K562 (cell line): ENCODE measurements around the gene C1QTNF3. TPM values are rescaled to one million over a fixed set of nuclear protein-coding genes. Genes with fewer than 3 reads are reported as not detected.

Experiments used
- ATAC-seq: fragments of 200-7000 bp; cut with Tn5 transposase; 3 replicates; pipeline ENCODE4 v1.9.1; 2020; ENCODE audit warnings: moderate library complexity
- BruUV-seq: library from RNA; stranded (reverse); fragments of 400-500 nt; replicated peaks from 2 replicates; lab custom pipeline; 2021; lab: Mats Ljungman, UMichigan
- CTCF ChIA-PET: fragments of 300-600 bp; formaldehyde crosslinking; extraction: SDS; loops from one replicate; lab custom pipeline; 2021; ENCODE audit warnings: low intra/inter-chr PET ratio; lab: Yijun Ruan, JAX
- POLR2A ChIA-PET: fragments of 300-600, 350-650 bp; sonication (Branson Sonifier 250); formaldehyde crosslinking; extraction: SDS; loops from one replicate; lab custom pipeline; 2021; ENCODE audit warnings: antibody characterized with exemption, inconsistent platforms; lab: Yijun Ruan, JAX
- DNase-seq, 4 experiments: peaks; one replicate each; pipeline versions ENCODE4 v3.0.0 to v3.0.0-alpha.2; 2011 to 2018; ENCODE audit warnings: low spot score in 3 of 4, mixed read lengths in 3 of 4; ENCODE audit errors: extremely low read depth in 1 of 4
- FAIRE-seq: peaks from 2 replicates; lab custom pipeline; 2011; peaks lifted over from hg19 to GRCh38; lab: Jason Lieb, UNC
- H2AFZ ChIP-seq: 2 replicates; pipeline ENCODE4 v1.6.0; 2011; ENCODE audit warnings: low read depth, low read length, control low read depth, inconsistent platforms
- H3K27ac ChIP-seq: fragments of 200-600 bp; 3 replicates; pipeline ENCODE4 v1.8.0; 2011; ENCODE audit warnings: low read depth, mild to moderate bottlenecking, control low read depth, inconsistent platforms, low read length, moderate library complexity, mixed read lengths; ENCODE audit errors: extremely low read depth
- H3K27me3 ChIP-seq, 2 experiments: fragments of 300-600 bp in 1 of 2; 2 replicates in 1 of 2; 3 replicates in 1 of 2; pipeline versions ENCODE4 v1.6.0 to v1.8.0; 2011; ENCODE audit warnings: inconsistent platforms in 2 of 2, low read length in 2 of 2, mild to moderate bottlenecking in 1 of 2, mixed read lengths in 1 of 2, moderate library complexity in 1 of 2; ENCODE audit not compliant: control insufficient read depth in 2 of 2, insufficient read depth in 2 of 2
- H3K36me3 ChIP-seq: fragments of 300-600 bp; 3 replicates; pipeline ENCODE4 v1.8.0; 2011; ENCODE audit warnings: mild to moderate bottlenecking, low read length, inconsistent platforms; ENCODE audit not compliant: control insufficient read depth, insufficient read depth
- H3K4me1 ChIP-seq, 2 experiments: fragments of 200-600 bp in 1 of 2; replicated peaks in 1 of 2; 2 replicates in 1 of 2; 3 replicates in 1 of 2; pipeline versions ENCODE4 v1.5.1 to v1.8.0; 2011; ENCODE audit warnings: inconsistent platforms in 2 of 2, low read length in 2 of 2, mild to moderate bottlenecking in 1 of 2, mixed read lengths in 1 of 2, moderate library complexity in 1 of 2; ENCODE audit not compliant: control insufficient read depth in 2 of 2, insufficient read depth in 2 of 2
- H3K4me2 ChIP-seq: 2 replicates; pipeline ENCODE4 v1.6.1; 2011; ENCODE audit warnings: low read length, control low read depth, inconsistent platforms, mixed read lengths; ENCODE audit not compliant: insufficient read depth
- H3K4me3 ChIP-seq: fragments of 200-600 bp; sonication (generic), shearing (Covaris generic); 2 replicates; pipeline ENCODE4 v1.5.1; 2016; ENCODE audit warnings: control low read depth, inconsistent platforms
- H3K79me2 ChIP-seq: fragments of 200-600 bp; 3 replicates; pipeline ENCODE4 v1.8.0; 2011; ENCODE audit warnings: low read length, inconsistent platforms; ENCODE audit not compliant: control insufficient read depth, insufficient read depth
- H3K9ac ChIP-seq, 2 experiments: 2 replicates each; pipeline versions ENCODE4 v1.6.0 to v1.6.1; 2011; ENCODE audit warnings: low read depth in 2 of 2, low read length in 2 of 2, control low read depth in 1 of 2, inconsistent platforms in 1 of 2, mild to moderate bottlenecking in 1 of 2, mixed read lengths in 1 of 2; ENCODE audit not compliant: insufficient read depth in 1 of 2
- H3K9me1 ChIP-seq: one replicate; pipeline ENCODE4 v1.6.0; 2011; ENCODE audit warnings: inconsistent platforms, mild to moderate bottlenecking, low read length, moderate library complexity; ENCODE audit not compliant: control insufficient read depth, insufficient read depth
- H3K9me3 ChIP-seq: replicated peaks from 2 replicates; pipeline ENCODE4 v1.5.1; 2011; ENCODE audit warnings: low read depth, low read length, inconsistent platforms; ENCODE audit not compliant: control insufficient read depth, insufficient read depth
- H4K20me1 ChIP-seq: replicated peaks from 2 replicates; pipeline ENCODE4 v1.6.1; 2011; ENCODE audit warnings: low read length, inconsistent platforms, mixed read lengths; ENCODE audit not compliant: control insufficient read depth, insufficient read depth
- ATF7 ChIP-seq: fragments of 450-650 bp; IDR thresholded peaks from 2 replicates; pipeline ENCODE4 v1.7.1; 2014; ENCODE audit warnings: mild to moderate bottlenecking, moderate library complexity
- CREM ChIP-seq: IDR thresholded peaks from 2 replicates; pipeline ENCODE4 v1.6.1; 2014; ENCODE audit warnings: antibody characterized with exemption, low read depth
- EWSR1 ChIP-seq: fragments of 450-650 bp; IDR thresholded peaks from 2 replicates; pipeline ENCODE4 v1.6.1; 2018; ENCODE audit warnings: borderline replicate concordance, mild to moderate bottlenecking, low read depth, moderate library complexity; ENCODE audit not compliant: partially characterized antibody
- NEUROD1 ChIP-seq: fragments of 150-350 bp; IDR thresholded peaks from 2 replicates; pipeline ENCODE4 v1.6.1; 2014; ENCODE audit warnings: borderline replicate concordance, low read length, low read depth; ENCODE audit not compliant: partially characterized antibody
- RBM25 ChIP-seq: fragments of 200-400 bp; formaldehyde crosslinking; IDR thresholded peaks from 2 replicates; pipeline ENCODE4 v1.6.1; 2018; ENCODE audit warnings: low read length, low read depth, moderate library complexity; ENCODE audit not compliant: severe bottlenecking
- RNF219 ChIP-seq: fragments of 250-450 bp; sonication (Bioruptor Pico); IDR thresholded peaks from 2 replicates; pipeline ENCODE4 v1.5.0; 2022; ENCODE audit warnings: mild to moderate bottlenecking
- RREB1 ChIP-seq: fragments of 250-450 bp; sonication (Bioruptor Pico); IDR thresholded peaks from 2 replicates; pipeline ENCODE4 v1.4.0; 2020
- SAFB ChIP-seq: fragments of 200-400 bp; formaldehyde crosslinking; IDR thresholded peaks from 2 replicates; pipeline ENCODE4 v1.6.1; 2017; ENCODE audit warnings: low read depth, low read length, borderline replicate concordance
- THRAP3 ChIP-seq: fragments of 450-650 bp; IDR thresholded peaks from 2 replicates; pipeline ENCODE4 v1.6.1; 2016; ENCODE audit warnings: mild to moderate bottlenecking, inconsistent platforms, borderline replicate concordance
- ZNF79 ChIP-seq: fragments of 250-450 bp; sonication (Bioruptor Pico); IDR thresholded peaks from 2 replicates; pipeline ENCODE4 v1.4.0; 2020; ENCODE audit warnings: low read depth, mild to moderate bottlenecking, moderate library complexity
- WGBS: fragments of 100-300 bp; shearing (Covaris generic); methylation state at CpG from one replicate; pipeline ENCODE4 v1.1.6; 2016; ENCODE audit warnings: low coverage, mixed read lengths; ENCODE audit not compliant: insufficient coverage; ENCODE audit errors: missing lambda C conversion rate; 5-methylcytosine and 5-hydroxymethylcytosine counted together
- in situ Hi-C: fragments of 300-500 bp; cut with MboI; formaldehyde crosslinking; loops from 4 replicates; pipeline ENCODE4 v1.15.0; 2018; ENCODE audit warnings: inconsistent platforms, mixed read lengths
- intact Hi-C: fragments of 100-400 bp; cut with micrococcal nuclease; formaldehyde crosslinking; loops from 2 replicates; pipeline ENCODE4 v1.14.2; 2022
- polyA plus RNA-seq, 8 experiments: library from polyadenylated mRNA; depleted of rRNA in 4 of 8; stranded (reverse) in 5 of 8; unstranded in 3 of 8; fragments of >200 nt; fragmentation: Nextera tagmentation in 2 of 8; fragmentation: Illumina TruSeq in 1 of 8; extraction: Ambion mirVana in 2 of 8; extraction: Trizol in 1 of 8; gene quantifications; 2 replicates each; pipeline versions ENCODE4 v1.2.1 to v1.2.3, GENCODE V29; 2011 to 2014; ENCODE audit warnings: inconsistent platforms in 1 of 8, missing spikeins in 1 of 8
- total RNA-seq, 7 experiments: library from RNA; depleted of rRNA in 6 of 7; stranded (reverse); fragments of >200 nt in 6 of 7; fragmentation: Illumina TruSeq in 2 of 7; extraction: Trizol in 2 of 7; gene quantifications; 2 replicates each; pipeline versions ENCODE4 v1.2.1 to v1.2.3, GENCODE V29; 2011 to 2021; ENCODE audit warnings: low replicate concordance in 1 of 7
- TF ChIP-seq, protein P1 (sequence below): fragments of 200-800 bp; sonication (Bioruptor generic); IDR thresholded peaks from 2 replicates; pipeline ENCODE4 v1.6.1; 2017; ENCODE audit warnings: missing genetic modification characterization, missing compliant biosample characterization
- TF ChIP-seq, protein P2 (sequence below), 3 experiments: fragments of 200-800 bp in 1 of 3; sonication (Bioruptor generic) in 1 of 3; sonication (generic) in 1 of 3; formaldehyde crosslinking in 1 of 3; IDR thresholded peaks; 2 replicates each; pipeline versions ENCODE4 v1.6.1 to v1.8.0; 2016 to 2022; ENCODE audit warnings: mild to moderate bottlenecking in 2 of 3, missing compliant biosample characterization in 2 of 3, missing genetic modification characterization in 2 of 3, missing genetic modification reagents in 1 of 3

The C1QTNF3 gene
- total and polyA plus RNA-seq, 9 of the 15 experiments (the other 6 are each of a cell fraction or from before 2014, with no cell fraction given): 0.51 to 3.3 (median 2.0) TPM

DNA sequence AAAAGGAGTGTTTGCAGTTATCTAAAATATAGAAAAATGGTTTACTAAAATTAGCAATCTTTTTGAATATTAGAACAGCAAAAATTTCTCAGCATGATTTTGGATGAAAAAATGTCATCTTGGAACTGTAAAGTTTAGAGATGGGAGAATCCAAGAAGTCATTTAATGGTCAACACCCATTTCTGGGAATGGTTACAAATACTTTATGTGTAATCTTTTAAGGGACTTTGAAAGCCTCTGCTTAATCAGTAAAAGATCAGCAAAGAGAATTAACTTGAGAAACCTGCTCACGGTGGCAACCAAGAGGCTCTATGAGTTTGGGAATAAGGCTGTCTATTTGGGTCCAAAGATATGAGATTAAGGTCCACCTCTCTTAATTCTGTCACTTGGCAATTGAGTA lies 13.0 kb downstream of the C1QTNF3 start:
- ATAC-seq (no peak), DNase-seq (no peak), FAIRE-seq (no peak)
- H3K4me1 ChIP-seq: no peaks in the 10 kb centered on the region
- in situ Hi-C loops: no loop called here
- BruUV-seq: no TSS peak
- H3K79me2 ChIP-seq: no peaks in the 10 kb centered on the region
- ChIA-PET POLR2A (no interaction called here), CTCF (no interaction called here)
- no peak overlapping the region for H3K9ac ChIP-seq
- H3K36me3 ChIP-seq: no peaks in the 10 kb centered on the region
- no peak overlapping the region for H2AFZ ChIP-seq
- WGBS: 18% methylated on average over 1 of the region's 1 CpG
- H4K20me1 ChIP-seq: no peaks in the 10 kb centered on the region
- intact Hi-C loops: no loop called here
- H3K27me3 ChIP-seq: no peaks in the 10 kb centered on the region
- H3K9me3 ChIP-seq: no peaks in the 10 kb centered on the region
- no peak overlapping the region for H3K27ac ChIP-seq
- no peak overlapping the region for H3K4me2 ChIP-seq
- H3K4me3 ChIP-seq: no peak overlapping the region
- H3K9me1 ChIP-seq: no peaks in the 10 kb centered on the region
- TF ChIP-seq ZNF79 (CRISPR knock-in tag): no peak
- no peak for TF ChIP-seq RREB1
- no peak for TF ChIP-seq RBM25
- TF ChIP-seq ATF7: no peak
- TF ChIP-seq, protein P1, sequence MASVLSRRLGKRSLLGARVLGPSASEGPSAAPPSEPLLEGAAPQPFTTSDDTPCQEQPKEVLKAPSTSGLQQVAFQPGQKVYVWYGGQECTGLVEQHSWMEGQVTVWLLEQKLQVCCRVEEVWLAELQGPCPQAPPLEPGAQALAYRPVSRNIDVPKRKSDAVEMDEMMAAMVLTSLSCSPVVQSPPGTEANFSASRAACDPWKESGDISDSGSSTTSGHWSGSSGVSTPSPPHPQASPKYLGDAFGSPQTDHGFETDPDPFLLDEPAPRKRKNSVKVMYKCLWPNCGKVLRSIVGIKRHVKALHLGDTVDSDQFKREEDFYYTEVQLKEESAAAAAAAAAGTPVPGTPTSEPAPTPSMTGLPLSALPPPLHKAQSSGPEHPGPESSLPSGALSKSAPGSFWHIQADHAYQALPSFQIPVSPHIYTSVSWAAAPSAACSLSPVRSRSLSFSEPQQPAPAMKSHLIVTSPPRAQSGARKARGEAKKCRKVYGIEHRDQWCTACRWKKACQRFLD (CRISPR knock-in tag): no peak
- no peak for TF ChIP-seq NEUROD1
- TF ChIP-seq RNF219 (CRISPR knock-in tag): no peak
- TF ChIP-seq SAFB: no peak
- TF ChIP-seq THRAP3: no peak
- TF ChIP-seq, protein P2, sequence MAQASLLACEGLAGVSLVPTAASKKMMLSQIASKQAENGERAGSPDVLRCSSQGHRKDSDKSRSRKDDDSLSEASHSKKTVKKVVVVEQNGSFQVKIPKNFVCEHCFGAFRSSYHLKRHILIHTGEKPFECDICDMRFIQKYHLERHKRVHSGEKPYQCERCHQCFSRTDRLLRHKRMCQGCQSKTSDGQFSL (CRISPR knock-in tag; IDR thresholded peaks at IDR 0.05): no peak
- TF ChIP-seq, protein P2 (tag; IDR thresholded peaks at IDR 0.05): no peak
- no peak for TF ChIP-seq CREM
- no peak for TF ChIP-seq EWSR1
